Astrocyte (in vitro differentiated cells and primary cell): Measurements from ENCODE around the gene ANGEL2. TPM values are rescaled to one million over a fixed set of nuclear protein-coding genes. Genes with fewer than 3 reads are reported as not detected.

Experiments
- DNase-seq: peaks from one replicate; pipeline ENCODE4 v3.0.0-alpha.2; 2010; ENCODE audit warnings: low read depth
- FAIRE-seq: peaks from 2 replicates; lab custom pipeline; 2011; peaks lifted over from hg19 to GRCh38; lab: Jason Lieb, UNC
- H2AFZ ChIP-seq: 2 replicates; pipeline ENCODE4 v1.6.0; 2012; ENCODE audit warnings: low read depth, low read length, inconsistent platforms
- H3K27ac ChIP-seq: 2 replicates; pipeline ENCODE4 v1.5.1; 2011; ENCODE audit warnings: low read depth, low read length, inconsistent platforms
- H3K27me3 ChIP-seq: 2 replicates; pipeline ENCODE4 v1.6.0; 2011; ENCODE audit warnings: low read length, inconsistent platforms; ENCODE audit not compliant: insufficient read depth
- H3K36me3 ChIP-seq: 2 replicates; pipeline ENCODE4 v1.5.1; 2011; ENCODE audit warnings: low read length, inconsistent platforms; ENCODE audit not compliant: insufficient read depth
- H3K4me1 ChIP-seq: 2 replicates; pipeline ENCODE4 v1.5.1; 2011; ENCODE audit warnings: low read length, inconsistent platforms; ENCODE audit not compliant: insufficient read depth
- H3K4me2 ChIP-seq: 2 replicates; pipeline ENCODE4 v1.6.0; 2012; ENCODE audit warnings: low read length, inconsistent platforms
- H3K4me3 ChIP-seq: 2 replicates; pipeline ENCODE4 v1.5.1; 2011; ENCODE audit warnings: low read depth, mild to moderate bottlenecking, low read length, inconsistent platforms; ENCODE audit not compliant: insufficient read depth
- H3K79me2 ChIP-seq: 2 replicates; pipeline ENCODE4 v1.6.0; 2012; ENCODE audit warnings: mild to moderate bottlenecking, low read length, inconsistent platforms; ENCODE audit not compliant: insufficient read depth
- H3K9ac ChIP-seq: 2 replicates; pipeline ENCODE4 v1.6.0; 2012; ENCODE audit warnings: mild to moderate bottlenecking, low read length, inconsistent platforms
- H3K9me3 ChIP-seq: 2 replicates; pipeline ENCODE4 v1.5.1; 2012; ENCODE audit warnings: low read depth, mild to moderate bottlenecking, low read length, inconsistent platforms; ENCODE audit not compliant: insufficient read depth
- H4K20me1 ChIP-seq: 2 replicates; pipeline ENCODE4 v1.6.0; 2012; ENCODE audit warnings: low read length, inconsistent platforms; ENCODE audit not compliant: insufficient read depth
- H3K27ac Mint-ChIP-seq: one replicate; pipeline ENCODE4 v1.8.0; 2021; ENCODE audit warnings: mild to moderate bottlenecking, mixed read lengths; ENCODE audit not compliant: unreplicated experiment
- H3K27me3 Mint-ChIP-seq: one replicate; pipeline ENCODE4 v1.8.0; 2021; ENCODE audit warnings: low read depth, mixed read lengths; ENCODE audit not compliant: unreplicated experiment
- H3K36me3 Mint-ChIP-seq: one replicate; pipeline ENCODE4 v1.8.0; 2021; ENCODE audit warnings: low read depth, mixed read lengths; ENCODE audit not compliant: unreplicated experiment
- H3K4me1 Mint-ChIP-seq: one replicate; pipeline ENCODE4 v1.8.0; 2021; ENCODE audit warnings: low read depth, mixed read lengths; ENCODE audit not compliant: unreplicated experiment
- H3K4me3 Mint-ChIP-seq: one replicate; pipeline ENCODE4 v1.8.0; 2021; ENCODE audit warnings: mild to moderate bottlenecking, moderate library complexity, mixed read lengths; ENCODE audit not compliant: unreplicated experiment
- H3K9me3 Mint-ChIP-seq: one replicate; pipeline ENCODE4 v1.8.0; 2021; ENCODE audit warnings: mild to moderate bottlenecking, mixed read lengths; ENCODE audit not compliant: unreplicated experiment
- CTCF ChIP-seq: IDR thresholded peaks from 2 replicates; pipeline ENCODE4 v1.5.1; 2011; ENCODE audit warnings: low read depth, mild to moderate bottlenecking, inconsistent platforms, low read length, moderate library complexity; ENCODE audit not compliant: insufficient read depth
- EZH2 ChIP-seq: IDR thresholded peaks from 2 replicates; pipeline ENCODE4 v1.6.1; 2012; ENCODE audit warnings: mild to moderate bottlenecking, low read length, inconsistent platforms; ENCODE audit not compliant: insufficient read depth
- total RNA-seq: library from RNA; stranded (reverse); gene quantifications from 2 replicates; pipeline ENCODE4 v1.2.1, GENCODE V29; 2021

Gene ANGEL2
- total RNA-seq, 1 donor from 2014 or later = 21.6 TPM

- peak; percentile 5 for DNase-seq
- TF ChIP-seq EZH2 = no peak
- TF ChIP-seq CTCF = no peak
- Histone ChIP-seq H3K36me3 (peaks cover 3% of the 10 kb centered on the region), H3K9ac (peak overlapping the region; percentile 92), H4K20me1 (no peaks in the 10 kb centered on the region), H3K79me2 (peaks cover 49% of the 10 kb centered on the region), H2AFZ (peak overlapping the region; percentile 99), H3K4me2 (peak overlapping the region; percentile 90), H3K27ac (peak overlapping the region; percentile 89), H3K4me3 (peak overlapping the region; percentile 84), H3K27me3 (no peaks in the 10 kb centered on the region), H3K9me3 (no peaks in the 10 kb centered on the region), H3K4me1 (no peaks in the 10 kb centered on the region)
- H3K27me3 Mint-ChIP-seq = no peaks in the 10 kb centered on the region
- H3K4me3 Mint-ChIP-seq = peak overlapping the region; percentile 99
- no peak for FAIRE-seq
- no peaks in the 10 kb centered on the region for H3K9me3 Mint-ChIP-seq
- H3K36me3 Mint-ChIP-seq = no peaks in the 10 kb centered on the region
- no peak overlapping the region for H3K27ac Mint-ChIP-seq
- H3K4me1 Mint-ChIP-seq = peaks cover 7% of the 10 kb centered on the region
Observed at GRCh38 chr1:213014642-213015041, 1.0 kb downstream of the ANGEL2 start.

GRCh38 chr1:213008564-213008963, 7.1 kb downstream of the ANGEL2 start:
- Mint-ChIP-seq H3K27ac (no peak overlapping the region), H3K27me3 (no peaks in the 10 kb centered on the region), H3K36me3 (no peaks in the 10 kb centered on the region), H3K4me1 (peaks cover 2% of the 10 kb centered on the region), H3K9me3 (no peaks in the 10 kb centered on the region), H3K4me3 (no peak overlapping the region)
- H3K9ac ChIP-seq = no peak overlapping the region
- H3K36me3 ChIP-seq = peaks cover 19% of the 10 kb centered on the region
- no peak overlapping the region for H3K4me2 ChIP-seq
- peaks cover 38% of the 10 kb centered on the region for H3K79me2 ChIP-seq
- H3K4me3 ChIP-seq = no peak overlapping the region
- H3K27ac ChIP-seq = no peak overlapping the region
- no peaks in the 10 kb centered on the region for H3K27me3 ChIP-seq
- no peak overlapping the region for H2AFZ ChIP-seq
- DNase-seq = no peak
- H4K20me1 ChIP-seq = no peaks in the 10 kb centered on the region
- no peaks in the 10 kb centered on the region for H3K4me1 ChIP-seq
- H3K9me3 ChIP-seq = no peaks in the 10 kb centered on the region
- no peak for FAIRE-seq
- TF ChIP-seq CTCF (no peak), EZH2 (no peak)

GRCh38 chr1:213003256-213003655, 12.4 kb downstream of the ANGEL2 start:
- DNase-seq = no peak
- Mint-ChIP-seq H3K36me3 (peaks cover 3% of the 10 kb centered on the region), H3K4me1 (no peaks in the 10 kb centered on the region), H3K9me3 (no peaks in the 10 kb centered on the region), H3K27ac (no peak overlapping the region), H3K4me3 (no peak overlapping the region), H3K27me3 (no peaks in the 10 kb centered on the region)
- no peak overlapping the region for H3K27ac ChIP-seq
- H3K9me3 ChIP-seq = no peaks in the 10 kb centered on the region
- H3K79me2 ChIP-seq = no peaks in the 10 kb centered on the region
- H3K9ac ChIP-seq = no peak overlapping the region
- no peaks in the 10 kb centered on the region for H3K27me3 ChIP-seq
- H3K36me3 ChIP-seq = peaks cover 26% of the 10 kb centered on the region
- H4K20me1 ChIP-seq = no peaks in the 10 kb centered on the region
- no peak for FAIRE-seq
- no peak overlapping the region for H3K4me3 ChIP-seq
- no peak overlapping the region for H3K4me2 ChIP-seq
- H2AFZ ChIP-seq = no peak overlapping the region
- no peaks in the 10 kb centered on the region for H3K4me1 ChIP-seq
- TF ChIP-seq CTCF (no peak), EZH2 (no peak)
